CD4-positive, CD25-positive, alpha-beta regulatory T cell (primary cell): ENCODE measurements around the gene PAXX. TPM values are rescaled to one million over a fixed set of nuclear protein-coding genes. Genes with fewer than 3 reads are reported as not detected.

Experiments
- ATAC-seq, 2 donors: fragments of 150-1000 bp; cut with Tn5 transposase; one replicate each; pipeline ENCODE4 v1.10.0; 2021; ENCODE audit warnings: low read depth in 2 of 2, moderate number of reproducible peaks in 2 of 2, moderate library complexity in 1 of 2
- DNase-seq, 3 donors: peaks; one replicate each; pipeline versions ENCODE4 v3.0.0 to v3.0.0-alpha.2; 2012 to 2022; ENCODE audit warnings: mixed read lengths in 1 of 3
- H3K27ac ChIP-seq: one replicate; pipeline ENCODE4 v1.7.0; 2013; ENCODE audit warnings: mild to moderate bottlenecking, low read length; ENCODE audit not compliant: insufficient read depth, poor library complexity, severe bottlenecking
- H3K27me3 ChIP-seq: one replicate; pipeline ENCODE4 v1.7.0; 2013; ENCODE audit warnings: low read length; ENCODE audit not compliant: control insufficient read depth, insufficient read depth
- H3K36me3 ChIP-seq: one replicate; pipeline ENCODE4 v1.7.0; 2013; ENCODE audit warnings: mild to moderate bottlenecking, low read length, moderate library complexity; ENCODE audit not compliant: control insufficient read depth, insufficient read depth
- H3K4me1 ChIP-seq: 2 replicates; pipeline ENCODE4 v1.7.0; 2013; ENCODE audit warnings: mild to moderate bottlenecking, low read length; ENCODE audit not compliant: insufficient read depth, control insufficient read depth, poor library complexity, severe bottlenecking
- H3K4me3 ChIP-seq: one replicate; pipeline ENCODE4 v1.7.0; 2013; ENCODE audit warnings: low read depth, mild to moderate bottlenecking, low read length, moderate library complexity
- H3K9me3 ChIP-seq, 2 experiments: 1 replicate in 1 of 2; 2 replicates in 1 of 2; pipeline ENCODE4 v1.7.0; 2013; ENCODE audit warnings: low read length in 2 of 2, mild to moderate bottlenecking in 1 of 2, moderate library complexity in 1 of 2; ENCODE audit not compliant: control insufficient read depth in 2 of 2
- H3K27ac Mint-ChIP-seq, 3 donors: one replicate each; pipeline ENCODE4 v1.8.0; 2020 to 2022; ENCODE audit warnings: mild to moderate bottlenecking in 3 of 3, mixed read lengths in 3 of 3, moderate library complexity in 2 of 3
- H3K27me3 Mint-ChIP-seq: one replicate; pipeline ENCODE4 v1.8.0; 2022; ENCODE audit warnings: mild to moderate bottlenecking, mixed read lengths
- H3K36me3 Mint-ChIP-seq: one replicate; pipeline ENCODE4 v1.8.0; 2020; ENCODE audit warnings: mixed read lengths
- H3K4me1 Mint-ChIP-seq, 4 donors: one replicate each; pipeline ENCODE4 v1.8.0; 2020 to 2022; ENCODE audit warnings: mixed read lengths in 4 of 4, mild to moderate bottlenecking in 1 of 4
- H3K4me3 Mint-ChIP-seq, 4 donors: one replicate each; pipeline ENCODE4 v1.8.0; 2020 to 2022; ENCODE audit warnings: mild to moderate bottlenecking in 4 of 4, mixed read lengths in 4 of 4, moderate library complexity in 3 of 4
- H3K9me3 Mint-ChIP-seq, 7 donors: one replicate each; pipeline ENCODE4 v1.8.0; 2020 to 2022; ENCODE audit warnings: mixed read lengths in 7 of 7, mild to moderate bottlenecking in 3 of 7, moderate library complexity in 2 of 7
- polyA plus RNA-seq, 4 donors: library from polyadenylated mRNA; unstranded; fragments of 300-500 nt; fragmentation: Illumina TruSeq; gene quantifications; one replicate each; pipeline ENCODE4 v1.2.3, GENCODE V29; 2021
- total RNA-seq: library from RNA; stranded (reverse); gene quantifications from one replicate; pipeline ENCODE4 v1.2.3, GENCODE V29; 2022

Gene PAXX
- total and polyA plus RNA-seq, 5 donors from 2014 or later: 46.7 to 83.3 (median 66.4) TPM

- DNase-seq: no peak
- H3K27me3 ChIP-seq: no peaks in the 10 kb centered on the region
These were observed 30.4 kb downstream of the PAXX start for GRCh38 chr9:137022662-137023008.

GRCh38 chr9:137023157-137023556 is 30.9 kb downstream of the PAXX start:
- no peaks in the 10 kb centered on the region for H3K9me3 Mint-ChIP-seq
- H3K36me3 ChIP-seq: no peaks in the 10 kb centered on the region
- no peak overlapping the region for H3K4me3 ChIP-seq
- H3K9me3 ChIP-seq: no peaks in the 10 kb centered on the region
- H3K4me3 Mint-ChIP-seq: peak overlapping the region in 1 of 4 donors; percentile 47
- H3K27me3 ChIP-seq: no peaks in the 10 kb centered on the region
- H3K27ac ChIP-seq: no peak overlapping the region
- H3K27ac Mint-ChIP-seq: no peak overlapping the region
- peaks cover 0 to 20% (median 3%) of the 10 kb centered on the region in 4 donors for H3K4me1 Mint-ChIP-seq
- ATAC-seq (no peak), DNase-seq (no peak)
- H3K27me3 Mint-ChIP-seq: no peaks in the 10 kb centered on the region
- H3K4me1 ChIP-seq: peaks cover 19% of the 10 kb centered on the region
- H3K36me3 Mint-ChIP-seq: no peaks in the 10 kb centered on the region

More at GRCh38 chr9:137022662-137023008, 30.4 kb downstream of the PAXX start:
- ATAC-seq: no peak
- peaks cover 0 to 20% (median 3%) of the 10 kb centered on the region in 4 donors for H3K4me1 Mint-ChIP-seq
- Histone ChIP-seq H3K36me3 (no peaks in the 10 kb centered on the region), H3K9me3 (no peaks in the 10 kb centered on the region), H3K4me3 (no peak overlapping the region), H3K27ac (no peak overlapping the region), H3K4me1 (peaks cover 19% of the 10 kb centered on the region)
- no peak overlapping the region for H3K27ac Mint-ChIP-seq
- H3K27me3 Mint-ChIP-seq: no peaks in the 10 kb centered on the region
- H3K36me3 Mint-ChIP-seq: no peaks in the 10 kb centered on the region
- no peaks in the 10 kb centered on the region for H3K9me3 Mint-ChIP-seq
- peak overlapping the region in 1 of 4 donors; percentile 47 for H3K4me3 Mint-ChIP-seq

GRCh38 chr9:137023583-137023991 is 31.4 kb downstream of the PAXX start:
- ATAC-seq (no peak), DNase-seq (no peak)
- Mint-ChIP-seq H3K4me3 (no peak overlapping the region), H3K4me1 (peaks cover 0 to 20% (median 3%) of the 10 kb centered on the region in 4 donors), H3K27ac (peak overlapping the region in 1 of 3 donors; percentile 42), H3K9me3 (no peaks in the 10 kb centered on the region), H3K27me3 (no peaks in the 10 kb centered on the region), H3K36me3 (no peaks in the 10 kb centered on the region)
- Histone ChIP-seq H3K27ac (no peak overlapping the region), H3K9me3 (no peaks in the 10 kb centered on the region), H3K36me3 (no peaks in the 10 kb centered on the region), H3K4me1 (peaks cover 21% of the 10 kb centered on the region), H3K27me3 (no peaks in the 10 kb centered on the region), H3K4me3 (no peak overlapping the region)

DNA sequence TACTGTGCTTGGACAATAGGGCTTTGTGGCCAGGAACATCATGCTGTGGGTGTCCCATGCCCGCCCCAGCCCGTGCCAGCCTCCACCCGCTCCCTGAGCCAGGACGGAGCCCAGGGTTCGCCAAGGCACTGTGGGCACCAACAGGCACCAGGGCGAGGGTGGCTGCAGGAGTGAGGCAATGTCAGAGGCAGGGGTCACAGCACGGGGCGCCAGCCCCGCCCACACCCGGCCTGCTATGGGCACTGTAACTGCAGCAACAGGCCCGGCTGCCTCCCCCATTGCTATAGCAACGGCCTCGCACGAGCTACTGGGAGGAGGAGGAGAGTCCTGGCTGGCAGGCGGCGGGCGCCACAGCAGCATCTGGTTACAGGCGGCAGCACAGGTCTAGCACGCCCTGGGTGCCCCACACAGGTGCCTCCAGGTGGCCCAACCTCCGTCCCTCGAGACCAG is 33.3 kb downstream of the PAXX start:
- Mint-ChIP-seq H3K4me1 (peaks cover 0 to 32% (median 7%) of the 10 kb centered on the region in 4 donors), H3K9me3 (no peaks in the 10 kb centered on the region), H3K27ac (no peak overlapping the region), H3K36me3 (no peaks in the 10 kb centered on the region), H3K27me3 (no peaks in the 10 kb centered on the region), H3K4me3 (peak overlapping the region in 1 of 4 donors; percentile 85)
- no peaks in the 10 kb centered on the region for H3K9me3 ChIP-seq
- no peak for DNase-seq
- H3K4me1 ChIP-seq: peaks cover 40% of the 10 kb centered on the region
- H3K27ac ChIP-seq: no peak overlapping the region
- H3K36me3 ChIP-seq: no peaks in the 10 kb centered on the region
- no peak overlapping the region for H3K4me3 ChIP-seq
- no peaks in the 10 kb centered on the region for H3K27me3 ChIP-seq
- ATAC-seq: no peak

DNA sequence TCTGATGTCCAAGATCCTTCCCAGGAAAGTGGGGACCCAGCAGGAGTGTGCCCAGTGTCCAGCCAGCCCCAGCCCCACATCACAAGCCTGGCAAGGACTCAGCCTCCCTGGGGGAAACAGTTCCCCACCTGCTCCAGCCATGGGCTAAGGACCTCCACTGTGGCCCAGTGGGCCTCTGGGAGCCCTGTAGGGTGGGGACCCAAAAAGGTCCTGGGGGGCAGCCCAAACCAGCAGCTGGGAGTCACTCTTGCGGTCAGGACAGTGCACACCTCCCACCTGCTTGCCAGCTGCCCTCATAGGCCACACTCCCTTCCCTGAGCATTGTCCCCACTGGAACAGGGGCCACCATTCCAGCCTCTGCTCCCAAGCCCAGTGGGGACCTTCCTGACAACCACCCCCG is 34.2 kb downstream of the PAXX start:
- peak overlapping the region in 3 of 4 donors; percentile 57 to 89 (median 85) for H3K4me3 Mint-ChIP-seq
- H3K4me1 Mint-ChIP-seq: peaks cover 0 to 36% (median 10%) of the 10 kb centered on the region in 4 donors
- H3K27ac ChIP-seq: no peak overlapping the region
- no peaks in the 10 kb centered on the region for H3K27me3 Mint-ChIP-seq
- H3K9me3 ChIP-seq: no peaks in the 10 kb centered on the region
- peaks cover 49% of the 10 kb centered on the region for H3K4me1 ChIP-seq
- H3K27me3 ChIP-seq: no peaks in the 10 kb centered on the region
- no peaks in the 10 kb centered on the region for H3K9me3 Mint-ChIP-seq
- H3K27ac Mint-ChIP-seq: no peak overlapping the region
- H3K36me3 Mint-ChIP-seq: no peaks in the 10 kb centered on the region
- ATAC-seq: no peak
- DNase-seq: no peak
- H3K4me3 ChIP-seq: no peak overlapping the region
- H3K36me3 ChIP-seq: no peaks in the 10 kb centered on the region

- Mint-ChIP-seq H3K36me3 (no peaks in the 10 kb centered on the region), H3K9me3 (no peaks in the 10 kb centered on the region), H3K4me3 (peak overlapping the region; percentile 70 to 89 (median 87)), H3K27me3 (no peaks in the 10 kb centered on the region), H3K27ac (peak overlapping the region in 2 of 3 donors; percentile 69 to 79), H3K4me1 (peaks cover 0 to 39% (median 12%) of the 10 kb centered on the region in 4 donors)
- no peak overlapping the region for H3K27ac ChIP-seq
- no peaks in the 10 kb centered on the region for H3K9me3 ChIP-seq
- DNase-seq: no peak
- no peaks in the 10 kb centered on the region for H3K36me3 ChIP-seq
- no peaks in the 10 kb centered on the region for H3K27me3 ChIP-seq
- H3K4me1 ChIP-seq: peaks cover 53% of the 10 kb centered on the region
- H3K4me3 ChIP-seq: no peak overlapping the region
- no peak for ATAC-seq
These were observed 34.6 kb downstream of the PAXX start for GRCh38 chr9:137026828-137027227.

DNA sequence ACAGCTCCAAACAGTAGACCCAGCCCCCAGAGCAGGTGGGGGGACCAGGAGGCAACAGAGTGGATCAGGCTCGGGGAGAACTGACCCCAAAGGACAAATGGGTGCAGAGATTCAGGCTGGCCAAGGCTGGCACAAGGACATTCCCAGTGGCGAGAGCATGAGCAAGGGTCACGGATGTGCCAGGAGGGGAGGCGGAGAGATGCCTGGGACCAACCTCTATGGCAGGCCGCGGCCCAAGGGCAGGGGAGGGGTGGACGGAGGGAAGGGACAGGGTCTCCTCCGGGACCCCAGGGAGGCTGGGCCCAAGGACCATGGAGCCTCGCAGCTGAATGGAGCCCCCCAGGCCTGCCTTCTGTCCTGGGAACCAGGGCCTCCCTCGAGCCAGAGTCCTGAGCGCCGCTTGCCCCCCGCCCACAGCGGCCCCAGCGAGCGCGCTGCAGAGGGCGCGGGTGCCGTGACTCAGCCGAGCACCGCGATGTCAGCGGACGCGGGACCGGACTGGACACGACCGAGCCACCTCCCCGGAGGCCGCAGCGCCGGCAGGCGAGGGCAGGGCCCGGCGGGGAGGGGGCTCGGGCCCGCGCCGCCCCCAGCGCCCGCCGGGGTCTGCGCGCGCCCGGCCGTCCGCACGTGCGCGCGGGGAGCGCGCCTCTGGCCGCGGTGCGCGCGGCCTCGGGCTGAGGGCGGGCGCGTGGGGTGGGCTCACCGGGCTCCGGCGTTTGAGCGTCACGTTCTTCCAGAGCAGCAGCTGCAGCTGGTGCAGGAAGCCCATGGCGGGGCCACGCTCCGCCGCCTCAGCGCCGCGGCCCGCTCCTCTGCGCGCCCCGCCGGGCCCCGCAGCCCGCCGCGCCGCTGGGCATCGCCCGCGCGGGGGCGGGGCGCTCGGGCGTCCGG is 35.4 kb downstream of the PAXX start, which contains the start of gene ABCA2:
ABCA2 (minus strand) TSS at position 869 of the 894 bp plus-strand sequence; CDS start at position 772, 97 bp downstream.
- Histone ChIP-seq H3K36me3 (no peaks in the 10 kb centered on the region), H3K9me3 (no peaks in the 10 kb centered on the region), H3K4me1 (peaks cover 61% of the 10 kb centered on the region), H3K27ac (peak within 1 kb of the TSS; percentile 74), H3K27me3 (no peaks in the 10 kb centered on the region), H3K4me3 (peak within 1 kb of the TSS; percentile 72)
- Mint-ChIP-seq H3K4me1 (peaks cover 0 to 43% (median 13%) of the 10 kb centered on the region in 4 donors), H3K27me3 (no peaks in the 10 kb centered on the region), H3K9me3 (no peaks in the 10 kb centered on the region), H3K27ac (peak within 1 kb of the TSS; percentile 69 to 95 (median 79)), H3K36me3 (no peaks in the 10 kb centered on the region), H3K4me3 (peak within 1 kb of the TSS; percentile 88 to 97 (median 92))
- no peak for DNase-seq
- ATAC-seq: no peak
